Prostate gland (tissue), 2 donors: ENCODE measurements around the gene GPR101.

Experiments used
- CTCF ChIP-seq, 4 experiments: fragments of 200-600 bp in 2 of 4; fragments of 450-650 bp in 2 of 4; sonication (generic) in 2 of 4; IDR thresholded peaks; 1 replicate in 3 of 4; 2 replicates in 1 of 4; pipeline ENCODE4 v1.5.1; 2016 to 2019; ENCODE audit warnings: antibody characterized with exemption in 4 of 4, mild to moderate bottlenecking in 2 of 4, moderate library complexity in 2 of 4
- POLR2A ChIP-seq: fragments of 450-650 bp; IDR thresholded peaks from one replicate; pipeline ENCODE4 v1.6.1; 2016; ENCODE audit warnings: antibody characterized with exemption, mild to moderate bottlenecking

GRCh38 chrX:137028699-137029098, 5.1 kb downstream of the GPR101 start:
- TF ChIP-seq CTCF (IDR thresholded peaks at IDR 0.05) (no peak), POLR2A (no peak)
